IMR-90 (cell line): ENCODE measurements around the gene ABTB2.

ENCODE experiments used
- BHLHE40 ChIP-seq: fragments of 150-350 bp; IDR thresholded peaks from 2 replicates; pipeline ENCODE4 v1.6.1; 2016; ENCODE audit warnings: mild to moderate bottlenecking, low read depth, low read length
- CTCF ChIP-seq: conservative IDR thresholded peaks from 2 replicates; pipeline ENCODE4 v1.5.1; 2012; ENCODE audit warnings: mild to moderate bottlenecking, low read depth, low read length, improper control_type of control experiment
- ELK1 ChIP-seq: fragments of 150-350 bp; IDR thresholded peaks from 2 replicates; pipeline ENCODE4 v1.6.1; 2016; ENCODE audit warnings: low read depth, mild to moderate bottlenecking, low read length, moderate library complexity, borderline replicate concordance
- FOS ChIP-seq: fragments of 150-350 bp; IDR thresholded peaks from 2 replicates; pipeline ENCODE4 v1.6.1; 2016; ENCODE audit warnings: low read depth, low read length
- MAFK ChIP-seq: IDR thresholded peaks from 2 replicates; pipeline ENCODE4 v1.6.1; 2012; ENCODE audit warnings: low read depth, low read length, improper control_type of control experiment
- MAZ ChIP-seq: IDR thresholded peaks from 2 replicates; pipeline ENCODE4 v1.6.1; 2012; ENCODE audit warnings: low read depth, mild to moderate bottlenecking, low read length, improper control_type of control experiment, moderate library complexity, borderline replicate concordance
- NFE2L2 ChIP-seq: fragments of 150-350 bp; IDR thresholded peaks from 2 replicates; pipeline ENCODE4 v1.6.1; 2016; ENCODE audit warnings: low read depth, mild to moderate bottlenecking, low read length
- POLR2A ChIP-seq: IDR thresholded peaks from 2 replicates; pipeline ENCODE4 v1.6.1; 2012; ENCODE audit warnings: mild to moderate bottlenecking, low read depth, low read length
- RCOR1 ChIP-seq: IDR thresholded peaks from 2 replicates; pipeline ENCODE4 v1.6.1; 2012; ENCODE audit warnings: mild to moderate bottlenecking, low read length, improper control_type of control experiment; ENCODE audit not compliant: insufficient replicate concordance
- RFX5 ChIP-seq: IDR thresholded peaks from 2 replicates; pipeline ENCODE4 v1.8.0; 2012; ENCODE audit warnings: low read depth, mild to moderate bottlenecking, low read length, moderate library complexity
- USF2 ChIP-seq: fragments of 150-350 bp; IDR thresholded peaks from 2 replicates; pipeline ENCODE4 v1.6.1; 2017; ENCODE audit warnings: mild to moderate bottlenecking, antibody characterized with exemption, low read length, low read depth

GRCh38 chr11:34215806-34216453 lies 141.9 kb downstream of the ABTB2 start:
- TF ChIP-seq MAZ = no peak
- TF ChIP-seq NFE2L2 = no peak
- TF ChIP-seq CTCF = no peak
- no peak for TF ChIP-seq POLR2A
- no peak for TF ChIP-seq MAFK
- no peak for TF ChIP-seq ELK1
- no peak for TF ChIP-seq RFX5
- TF ChIP-seq USF2 = no peak
- no peak for TF ChIP-seq FOS
- no peak for TF ChIP-seq BHLHE40
- TF ChIP-seq RCOR1 = no peak
